Activated T-cell treated with anti-CD3 and anti-CD28 coated beads, Interleukin-2, amount 50 U/mL, for 24 hours (primary cell): ENCODE data around the gene C16orf96.

ENCODE experiments used
- DNase-seq: peaks from one replicate; pipeline ENCODE4 v3.0.0-alpha.2; 2020
- H3K27ac Mint-ChIP-seq: 2 replicates; pipeline ENCODE4 v1.8.0; 2020; ENCODE audit warnings: mild to moderate bottlenecking, mixed read lengths
- H3K27me3 Mint-ChIP-seq: 2 replicates; pipeline ENCODE4 v1.8.0; 2020; ENCODE audit warnings: mixed read lengths
- H3K36me3 Mint-ChIP-seq: 2 replicates; pipeline ENCODE4 v1.8.0; 2020; ENCODE audit warnings: low read depth, mixed read lengths
- H3K4me1 Mint-ChIP-seq: 2 replicates; pipeline ENCODE4 v1.8.0; 2020; ENCODE audit warnings: low read depth, mixed read lengths
- H3K4me3 Mint-ChIP-seq: 2 replicates; pipeline ENCODE4 v1.8.0; 2020; ENCODE audit warnings: mild to moderate bottlenecking, moderate library complexity, mixed read lengths
- H3K9me3 Mint-ChIP-seq: 2 replicates; pipeline ENCODE4 v1.8.0; 2020; ENCODE audit warnings: mixed read lengths

The C16orf96 gene

DNA sequence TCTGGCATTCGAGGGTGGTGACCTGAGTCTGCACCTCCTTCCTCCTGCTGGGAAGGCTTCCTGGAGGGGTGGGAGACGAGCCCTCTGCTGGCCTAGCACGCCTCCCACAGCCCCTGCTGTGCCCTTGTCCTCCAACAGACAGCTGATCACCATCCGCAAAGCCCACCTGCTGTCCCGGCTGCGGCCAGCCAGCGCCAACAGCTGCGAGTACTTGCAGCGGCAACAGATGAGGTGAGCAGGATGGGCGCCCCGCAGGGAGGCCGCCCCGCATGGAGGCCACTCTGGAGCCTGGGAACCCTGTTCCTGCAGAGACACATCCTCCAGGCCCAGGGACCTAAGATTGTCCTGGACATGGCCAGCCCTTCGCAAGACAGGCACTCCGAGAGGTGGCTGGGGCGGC lies 36.9 kb downstream of the C16orf96 start:
- no peak overlapping the region for H3K4me3 Mint-ChIP-seq
- no peak overlapping the region for H3K27ac Mint-ChIP-seq
- no peaks in the 10 kb centered on the region for H3K36me3 Mint-ChIP-seq
- no peak for DNase-seq
- H3K27me3 Mint-ChIP-seq = no peaks in the 10 kb centered on the region
- no peaks in the 10 kb centered on the region for H3K9me3 Mint-ChIP-seq
- no peaks in the 10 kb centered on the region for H3K4me1 Mint-ChIP-seq

DNA sequence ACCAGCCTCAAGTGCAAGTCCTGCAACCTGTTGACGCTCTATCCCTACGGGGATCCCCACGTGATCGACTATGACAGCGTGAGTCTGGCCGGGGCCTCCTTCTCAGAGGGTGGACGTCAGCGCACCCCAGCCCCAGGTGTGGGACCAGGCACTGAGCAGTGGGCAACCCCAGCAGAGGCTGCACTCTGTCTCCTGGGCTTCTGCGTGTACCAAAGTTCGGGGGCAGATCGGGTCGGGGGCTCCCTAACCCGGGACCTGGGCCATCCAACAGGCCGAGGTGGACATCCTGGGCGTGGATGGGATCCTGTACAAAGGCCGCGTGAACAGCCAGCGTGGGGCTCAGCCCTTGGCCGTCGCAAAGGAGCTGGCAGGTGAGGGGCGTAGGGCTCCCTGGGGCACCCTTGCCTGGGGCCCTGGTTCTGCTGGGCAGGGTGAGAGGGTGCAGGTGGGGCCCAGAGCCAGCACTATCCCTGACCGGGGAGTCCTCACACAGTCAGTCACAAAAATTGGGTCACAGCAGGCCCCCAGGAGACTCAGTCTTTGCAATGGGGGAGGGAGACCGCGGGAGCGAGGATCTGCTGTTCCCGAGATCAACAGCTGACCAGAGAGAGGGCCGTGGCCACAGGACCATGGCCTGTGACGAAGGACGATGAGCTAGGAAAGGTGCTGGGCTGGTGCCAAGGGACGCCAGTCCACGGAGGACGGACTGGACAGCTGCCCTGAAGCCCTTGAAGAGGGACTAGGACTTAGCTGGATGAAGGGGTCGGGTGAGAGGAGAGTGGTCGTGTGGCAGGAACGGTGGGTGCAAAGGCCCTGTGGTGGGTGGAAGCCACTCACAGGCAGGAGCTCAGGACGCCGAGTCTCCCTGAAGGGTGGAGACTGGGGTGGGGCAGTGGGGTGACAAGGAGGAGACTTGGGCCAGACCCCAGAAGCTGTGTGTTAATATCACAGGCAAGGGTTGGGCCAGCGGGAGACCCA lies 38.6 kb downstream of the C16orf96 start:
- Mint-ChIP-seq H3K27me3 (no peaks in the 10 kb centered on the region), H3K4me1 (no peaks in the 10 kb centered on the region), H3K4me3 (no peak overlapping the region), H3K9me3 (no peaks in the 10 kb centered on the region), H3K27ac (no peak overlapping the region), H3K36me3 (no peaks in the 10 kb centered on the region)
- DNase-seq = no peak

DNA sequence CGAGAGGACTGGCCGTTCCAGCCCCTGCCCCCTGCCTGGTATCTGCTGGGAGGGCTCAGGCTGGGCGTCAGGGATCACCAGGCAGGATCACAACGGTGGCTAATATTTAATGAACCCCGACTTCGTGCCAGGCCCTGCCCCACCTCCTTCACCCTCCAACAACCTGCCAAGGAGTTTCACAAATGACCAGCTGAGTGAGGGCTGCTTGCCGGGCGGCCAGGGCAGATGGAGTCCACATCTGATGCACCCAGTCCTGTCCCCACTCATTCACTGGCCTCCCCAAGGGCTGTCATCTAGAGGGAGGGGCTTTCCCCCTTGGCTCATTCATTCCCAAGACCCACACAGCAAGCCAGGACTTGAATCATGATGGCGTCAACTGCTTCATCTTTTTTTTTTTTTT lies 41.0 kb downstream of the C16orf96 start:
- H3K27me3 Mint-ChIP-seq = no peaks in the 10 kb centered on the region
- H3K36me3 Mint-ChIP-seq = no peaks in the 10 kb centered on the region
- no peak for DNase-seq
- H3K4me3 Mint-ChIP-seq = no peak overlapping the region
- no peaks in the 10 kb centered on the region for H3K4me1 Mint-ChIP-seq
- H3K9me3 Mint-ChIP-seq = no peaks in the 10 kb centered on the region
- no peak overlapping the region for H3K27ac Mint-ChIP-seq

DNA sequence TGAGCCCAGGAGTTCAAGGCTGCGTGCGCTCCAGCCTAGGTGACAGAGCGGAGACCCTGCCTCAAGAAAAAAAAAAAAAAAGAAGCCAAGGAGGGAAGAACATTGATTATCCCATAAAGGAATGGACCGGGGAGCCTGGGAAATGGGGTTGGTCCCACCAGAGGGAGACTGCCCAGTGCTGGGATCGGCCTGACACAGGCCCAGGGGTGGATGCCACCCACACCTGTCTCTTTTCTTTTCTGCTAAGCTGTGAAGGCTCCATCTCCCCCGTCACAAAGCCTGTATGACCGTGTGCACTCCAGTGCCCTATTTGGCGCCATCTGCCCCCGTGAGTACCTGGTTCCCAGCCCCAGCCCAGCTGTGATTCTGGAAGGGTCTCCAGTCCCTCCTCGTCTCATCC lies 42.9 kb downstream of the C16orf96 start:
- Mint-ChIP-seq H3K4me3 (no peak overlapping the region), H3K27ac (no peak overlapping the region), H3K27me3 (no peaks in the 10 kb centered on the region), H3K9me3 (no peaks in the 10 kb centered on the region), H3K36me3 (no peaks in the 10 kb centered on the region), H3K4me1 (no peaks in the 10 kb centered on the region)
- DNase-seq = no peak

GRCh38 chr16:4599545-4599944 lies 43.4 kb downstream of the C16orf96 start:
- H3K27ac Mint-ChIP-seq = no peak overlapping the region
- no peaks in the 10 kb centered on the region for H3K4me1 Mint-ChIP-seq
- H3K4me3 Mint-ChIP-seq = no peak overlapping the region
- DNase-seq = no peak
- no peaks in the 10 kb centered on the region for H3K36me3 Mint-ChIP-seq
- H3K9me3 Mint-ChIP-seq = no peaks in the 10 kb centered on the region
- no peaks in the 10 kb centered on the region for H3K27me3 Mint-ChIP-seq

DNA sequence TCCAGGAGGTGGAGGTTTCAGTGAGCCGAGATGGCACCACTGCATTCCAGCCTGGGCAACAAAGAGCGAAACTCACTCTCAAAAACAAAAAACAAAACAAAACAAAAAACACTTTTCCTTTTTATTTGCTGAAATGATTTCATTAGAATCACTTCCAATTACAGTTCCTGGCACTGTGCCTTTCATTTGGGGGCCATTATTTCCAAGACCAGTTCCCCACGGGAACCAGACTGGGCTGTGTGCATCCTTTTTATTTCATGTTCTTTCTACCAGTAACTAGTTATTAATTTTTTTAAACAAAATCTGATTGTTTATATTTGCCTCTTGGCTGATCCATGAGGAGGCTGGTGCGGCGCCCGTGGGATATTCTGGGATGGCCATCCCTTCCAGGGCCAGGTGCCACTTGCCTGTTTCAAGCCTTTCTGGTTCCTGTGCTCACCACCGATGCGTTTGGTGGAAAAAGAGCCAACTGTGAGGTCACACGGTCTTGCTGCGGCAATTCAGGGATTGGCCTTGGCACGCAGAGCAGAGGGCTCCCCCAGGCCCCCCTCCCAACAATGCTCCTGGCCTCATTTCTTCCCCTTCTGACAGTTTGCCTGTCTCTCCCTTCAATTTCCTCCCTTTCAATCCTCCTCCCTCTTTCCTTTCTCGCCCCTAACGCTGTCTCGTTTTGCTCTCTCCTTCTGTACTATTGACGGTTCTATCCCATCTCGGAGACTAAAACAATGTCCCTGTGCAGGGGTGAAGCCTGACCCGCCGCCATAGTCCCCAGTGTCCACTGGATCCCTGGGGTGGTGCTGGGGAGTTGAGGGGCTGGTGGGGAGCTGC lies 45.1 kb downstream of the C16orf96 start:
- H3K36me3 Mint-ChIP-seq = no peaks in the 10 kb centered on the region

GRCh38 chr16:4601864-4602186 lies 45.7 kb downstream of the C16orf96 start:
- no peak for DNase-seq
- H3K9me3 Mint-ChIP-seq = no peaks in the 10 kb centered on the region
- no peaks in the 10 kb centered on the region for H3K4me1 Mint-ChIP-seq

More for the DNA sequence above, 45.1 kb downstream of the C16orf96 start:
- Mint-ChIP-seq H3K27ac (no peak overlapping the region), H3K27me3 (no peaks in the 10 kb centered on the region), H3K4me3 (no peak overlapping the region), H3K4me1 (no peaks in the 10 kb centered on the region), H3K9me3 (no peaks in the 10 kb centered on the region)
- no peak for DNase-seq

GRCh38 chr16:4602331-4602730 lies 46.2 kb downstream of the C16orf96 start:
- Mint-ChIP-seq H3K9me3 (no peaks in the 10 kb centered on the region), H3K4me1 (no peaks in the 10 kb centered on the region), H3K4me3 (no peak overlapping the region), H3K27me3 (no peaks in the 10 kb centered on the region), H3K36me3 (peaks cover under 1% of the 10 kb centered on the region), H3K27ac (no peak overlapping the region)
- DNase-seq = no peak

More at GRCh38 chr16:4601864-4602186, 45.7 kb downstream of the C16orf96 start:
- no peaks in the 10 kb centered on the region for H3K36me3 Mint-ChIP-seq
- H3K4me3 Mint-ChIP-seq = no peak overlapping the region
- H3K27ac Mint-ChIP-seq = no peak overlapping the region
- H3K27me3 Mint-ChIP-seq = no peaks in the 10 kb centered on the region

- H3K27me3 Mint-ChIP-seq = no peaks in the 10 kb centered on the region
- DNase-seq = no peak
- H3K36me3 Mint-ChIP-seq = peaks cover 12% of the 10 kb centered on the region
- no peak overlapping the region for H3K4me3 Mint-ChIP-seq
- H3K4me1 Mint-ChIP-seq = no peaks in the 10 kb centered on the region
- no peak overlapping the region for H3K27ac Mint-ChIP-seq
- H3K9me3 Mint-ChIP-seq = no peaks in the 10 kb centered on the region
These were observed 47.6 kb downstream of the C16orf96 start for GRCh38 chr16:4603624-4604170.

DNA sequence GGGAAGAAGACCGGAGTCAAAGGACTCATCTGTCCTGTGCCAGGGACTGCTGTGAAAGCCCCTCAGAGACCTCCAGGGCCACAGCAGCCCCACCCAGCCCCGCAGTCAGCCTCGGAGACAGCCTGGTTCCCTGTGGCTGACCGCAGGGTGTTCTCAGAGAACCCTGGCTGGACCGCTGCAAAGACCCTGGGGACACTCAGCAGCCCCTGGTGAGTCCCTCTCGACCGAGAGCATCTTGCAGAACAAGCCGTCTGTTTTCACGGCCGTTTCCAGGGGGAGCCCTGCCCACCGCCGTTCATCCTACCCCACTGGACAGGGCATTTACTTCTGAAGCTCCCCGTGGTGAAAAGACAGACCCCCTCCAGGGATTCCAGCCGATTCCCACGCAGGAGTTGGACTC lies 48.3 kb downstream of the C16orf96 start:
- H3K36me3 Mint-ChIP-seq = peaks cover 15% of the 10 kb centered on the region
- DNase-seq = no peak
- no peak overlapping the region for H3K4me3 Mint-ChIP-seq
- no peaks in the 10 kb centered on the region for H3K4me1 Mint-ChIP-seq
- H3K27me3 Mint-ChIP-seq = no peaks in the 10 kb centered on the region
- H3K27ac Mint-ChIP-seq = no peak overlapping the region
- H3K9me3 Mint-ChIP-seq = no peaks in the 10 kb centered on the region

DNA sequence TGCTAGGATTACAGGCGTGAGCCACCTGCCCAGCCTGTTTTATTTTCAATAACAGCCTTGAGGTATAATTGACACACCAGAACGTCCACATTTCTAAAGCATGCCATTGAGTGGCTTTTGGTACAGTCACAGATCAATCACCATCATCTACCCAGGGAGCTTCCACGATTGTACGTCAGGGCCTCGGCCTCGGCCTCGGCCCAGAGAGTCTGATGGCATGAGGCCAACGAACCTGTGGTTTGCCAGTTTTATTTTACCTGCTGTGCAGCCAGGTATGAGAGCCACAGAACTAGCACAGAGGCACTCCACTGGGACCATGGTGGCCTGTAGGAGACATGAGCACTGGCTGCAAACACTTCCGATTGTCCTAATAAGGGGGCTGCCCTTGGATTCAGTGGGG lies 50.2 kb downstream of the C16orf96 start:
- Mint-ChIP-seq H3K9me3 (no peaks in the 10 kb centered on the region), H3K27ac (no peak overlapping the region), H3K4me3 (no peak overlapping the region), H3K27me3 (no peaks in the 10 kb centered on the region), H3K4me1 (peaks cover 2% of the 10 kb centered on the region), H3K36me3 (peaks cover 15% of the 10 kb centered on the region)
- no peak for DNase-seq

DNA sequence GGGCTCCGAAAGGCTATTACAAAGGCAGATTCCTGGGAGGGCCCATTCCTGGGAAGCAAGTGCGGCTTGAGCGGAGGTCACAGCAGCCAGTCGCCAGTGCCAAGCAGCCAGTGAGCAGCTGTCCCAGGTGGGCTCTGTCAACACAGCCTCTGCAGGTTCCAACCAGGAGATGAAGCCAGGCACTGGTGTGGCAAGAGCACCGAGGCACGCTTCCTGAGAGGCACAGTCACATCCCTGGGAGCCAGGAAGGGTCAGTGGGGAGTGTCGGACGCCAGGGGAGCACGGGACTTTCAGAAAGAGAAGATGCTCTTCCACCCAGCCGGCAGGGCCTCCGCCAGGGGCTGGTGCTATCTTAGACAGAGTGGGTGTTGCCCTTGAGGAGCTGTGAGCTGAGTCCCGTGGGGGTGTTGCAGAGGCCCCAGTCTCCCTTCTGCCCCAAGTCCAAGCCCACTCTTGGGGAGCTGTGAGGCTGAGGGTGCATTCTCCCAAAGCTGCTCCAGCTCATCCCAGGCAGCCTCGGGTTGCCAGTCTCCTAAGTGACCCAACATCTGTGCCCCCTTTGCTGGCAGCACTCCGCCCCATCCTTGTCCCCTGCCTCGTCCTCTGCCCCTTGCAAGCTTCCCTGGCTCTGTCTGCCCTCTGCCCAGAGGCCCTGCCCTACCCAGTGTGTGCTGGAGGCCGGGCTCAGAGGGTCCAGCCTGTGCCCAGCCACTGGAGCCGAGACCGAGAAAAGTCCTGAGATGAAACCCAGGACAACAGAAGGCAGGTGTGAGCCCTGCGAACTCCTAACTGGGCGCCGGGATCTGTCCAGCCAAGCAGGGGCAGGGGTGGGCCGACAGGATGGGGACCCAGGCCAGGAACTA lies 51.9 kb downstream of the C16orf96 start:
- H3K36me3 Mint-ChIP-seq = peaks cover 15% of the 10 kb centered on the region
- no peak overlapping the region for H3K4me3 Mint-ChIP-seq
- H3K4me1 Mint-ChIP-seq = peaks cover 8% of the 10 kb centered on the region
- H3K27ac Mint-ChIP-seq = no peak overlapping the region
- no peaks in the 10 kb centered on the region for H3K9me3 Mint-ChIP-seq
- no peak for DNase-seq
- no peaks in the 10 kb centered on the region for H3K27me3 Mint-ChIP-seq

- H3K27ac Mint-ChIP-seq = no peak overlapping the region
- H3K36me3 Mint-ChIP-seq = peaks cover 15% of the 10 kb centered on the region
- no peaks in the 10 kb centered on the region for H3K9me3 Mint-ChIP-seq
- peaks cover 13% of the 10 kb centered on the region for H3K4me1 Mint-ChIP-seq
- no peaks in the 10 kb centered on the region for H3K27me3 Mint-ChIP-seq
- no peak overlapping the region for H3K4me3 Mint-ChIP-seq
- DNase-seq = no peak
These were observed 52.5 kb downstream of the C16orf96 start for GRCh38 chr16:4608704-4608980.
